GM19438 (cell line): ENCODE data around the gene PSKH1.
A peak's percentile ranks its signal among the peaks of the same experiment; 100 is the strongest.

Experiments used
- ATAC-seq: cut with Tn5 transposase; IDR thresholded peaks from one replicate; pipeline ENCODE4 v1.9.1; 2021; ENCODE audit warnings: low read depth; ENCODE audit not compliant: unreplicated experiment

The PSKH1 gene

GRCh38 chr16:67922740-67923139 is 29.7 kb downstream of the PSKH1 start:
- ATAC-seq = no peak

- ATAC-seq = no peak
Observed at GRCh38 chr16:67923414-67924116, 30.5 kb downstream of the PSKH1 start.

GRCh38 chr16:67924140-67924906 is 31.3 kb downstream of the PSKH1 start:
- no peak for ATAC-seq

GRCh38 chr16:67926181-67926750 is 33.2 kb downstream of the PSKH1 start:
- ATAC-seq = no peak

GRCh38 chr16:67927131-67927941 is 34.3 kb downstream of the PSKH1 start:
- no peak for ATAC-seq

GRCh38 chr16:67928147-67928546 is 35.1 kb downstream of the PSKH1 start:
- ATAC-seq = no peak

GRCh38 chr16:67928561-67929364 is 35.7 kb downstream of the PSKH1 start:
- no peak for ATAC-seq

- no peak for ATAC-seq
Observed at GRCh38 chr16:67930191-67930590, 37.1 kb downstream of the PSKH1 start.

GRCh38 chr16:67930678-67931211 is 37.7 kb downstream of the PSKH1 start:
- no peak for ATAC-seq

GRCh38 chr16:67931712-67932461 is 38.8 kb downstream of the PSKH1 start, which contains the start of gene CTRL:
Gene CTRL, minus strand, starts transcription at chr16:67931862. Its CDS starts 10 bp downstream, at chr16:67931852.
- no peak for ATAC-seq

GRCh38 chr16:67932462-67932840 is 39.4 kb downstream of the PSKH1 start:
- ATAC-seq = no peak

GRCh38 chr16:67933805-67934204 is 40.8 kb downstream of the PSKH1 start:
- no peak for ATAC-seq

GRCh38 chr16:67934306-67935100 is 41.4 kb downstream of the PSKH1 start:
- ATAC-seq = no peak

GRCh38 chr16:67935101-67935401 is 42.0 kb downstream of the PSKH1 start:
- no peak for ATAC-seq

- ATAC-seq = peak; percentile 84
Observed at GRCh38 chr16:67935402-67936123, 42.5 kb downstream of the PSKH1 start.

- ATAC-seq = no peak
Observed at GRCh38 chr16:67936124-67936879, 43.2 kb downstream of the PSKH1 start, which contains the start of gene PSMB10. Gene PSMB10, minus strand, starts transcription at chr16:67936850. Its CDS starts 101 bp downstream, at chr16:67936749.
